GM21528 (cell line): Measurements from ENCODE around the gene GUF1.
A peak's percentile ranks its signal among the peaks of the same experiment; 100 is the strongest.

ENCODE experiments used
- ATAC-seq: cut with Tn5 transposase; IDR thresholded peaks from one replicate; pipeline ENCODE4 v1.9.1; 2021; ENCODE audit warnings: mild to moderate bottlenecking, moderate library complexity; ENCODE audit not compliant: unreplicated experiment, low FRiP score

The GUF1 gene, protein sequence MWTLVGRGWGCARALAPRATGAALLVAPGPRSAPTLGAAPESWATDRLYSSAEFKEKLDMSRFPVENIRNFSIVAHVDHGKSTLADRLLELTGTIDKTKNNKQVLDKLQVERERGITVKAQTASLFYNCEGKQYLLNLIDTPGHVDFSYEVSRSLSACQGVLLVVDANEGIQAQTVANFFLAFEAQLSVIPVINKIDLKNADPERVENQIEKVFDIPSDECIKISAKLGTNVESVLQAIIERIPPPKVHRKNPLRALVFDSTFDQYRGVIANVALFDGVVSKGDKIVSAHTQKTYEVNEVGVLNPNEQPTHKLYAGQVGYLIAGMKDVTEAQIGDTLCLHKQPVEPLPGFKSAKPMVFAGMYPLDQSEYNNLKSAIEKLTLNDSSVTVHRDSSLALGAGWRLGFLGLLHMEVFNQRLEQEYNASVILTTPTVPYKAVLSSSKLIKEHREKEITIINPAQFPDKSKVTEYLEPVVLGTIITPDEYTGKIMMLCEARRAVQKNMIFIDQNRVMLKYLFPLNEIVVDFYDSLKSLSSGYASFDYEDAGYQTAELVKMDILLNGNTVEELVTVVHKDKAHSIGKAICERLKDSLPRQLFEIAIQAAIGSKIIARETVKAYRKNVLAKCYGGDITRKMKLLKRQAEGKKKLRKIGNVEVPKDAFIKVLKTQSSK

DNA sequence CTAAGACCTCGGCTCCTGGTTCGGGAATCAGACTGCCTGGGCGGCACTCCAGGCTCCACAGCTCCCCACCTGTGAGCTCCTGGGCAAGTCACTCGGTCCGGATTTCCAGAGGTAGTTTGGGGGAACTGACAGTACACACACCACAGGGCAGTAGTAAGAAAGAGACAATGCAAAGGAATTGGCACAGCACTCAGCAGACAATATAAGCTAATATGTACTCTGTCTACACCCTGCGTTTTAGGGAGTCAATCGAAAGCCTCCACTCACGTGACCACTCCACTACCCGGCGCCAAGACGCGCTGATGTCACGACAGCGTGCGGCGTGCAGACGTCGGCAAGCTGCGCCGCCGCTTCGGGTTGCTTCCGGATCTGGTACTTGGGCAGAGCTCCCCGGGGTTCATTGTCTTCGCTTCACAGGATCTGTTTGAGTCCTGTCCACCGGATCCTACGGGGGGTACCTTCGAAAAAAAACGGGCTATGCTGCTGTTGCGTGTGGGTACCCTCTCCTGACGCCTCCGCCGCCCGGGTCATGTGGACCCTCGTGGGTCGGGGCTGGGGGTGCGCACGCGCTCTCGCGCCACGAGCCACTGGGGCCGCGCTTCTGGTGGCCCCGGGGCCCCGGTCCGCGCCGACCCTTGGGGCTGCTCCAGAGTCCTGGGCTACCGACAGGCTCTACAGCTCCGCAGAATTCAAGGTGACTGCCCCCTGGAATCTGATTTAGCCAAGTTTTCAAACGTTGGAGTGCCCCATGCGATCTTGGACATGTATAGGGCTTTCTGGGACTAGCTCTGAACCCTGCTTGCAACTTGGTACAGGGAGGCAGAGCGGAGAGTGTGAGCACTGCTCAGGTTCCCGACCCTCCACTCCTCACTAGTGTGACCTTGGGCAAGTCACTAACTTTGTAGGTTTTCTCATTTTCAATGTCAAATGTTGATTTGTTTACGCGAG lies at the start of gene GUF1:
Gene GUF1, plus strand, starts transcription at position 327 of the 948 bp plus-strand sequence. Its CDS starts 203 bp downstream, at position 530.
- peak; percentile 96 for ATAC-seq

DNA sequence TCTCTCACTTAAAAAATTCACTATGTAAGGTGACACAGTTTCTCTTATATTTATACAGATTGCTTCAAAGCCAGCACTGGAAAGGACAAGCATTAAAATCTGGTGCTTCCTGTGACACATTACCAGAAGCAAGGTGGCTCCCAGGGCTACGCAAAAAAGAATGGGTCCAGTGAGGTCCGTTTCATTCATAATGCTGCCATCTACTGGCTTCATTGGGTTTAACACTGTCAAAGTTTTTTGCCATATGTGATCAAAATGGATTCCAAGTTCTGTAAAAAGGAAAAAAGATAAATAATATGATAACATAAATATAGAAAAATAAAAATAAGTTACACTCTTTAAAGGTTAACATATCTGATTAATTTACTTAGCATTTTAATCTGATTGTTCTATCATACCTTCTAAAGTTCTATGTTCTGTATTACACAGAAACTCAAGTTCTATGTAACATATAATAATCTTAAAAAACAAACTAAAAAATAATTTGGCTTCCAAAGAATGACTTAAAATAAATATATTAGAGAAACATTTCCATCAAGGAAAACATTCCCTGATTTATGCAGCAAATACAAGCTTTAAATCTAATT lies 48.8 kb upstream of the GUF1 start:
- ATAC-seq: peak; percentile 97

DNA sequence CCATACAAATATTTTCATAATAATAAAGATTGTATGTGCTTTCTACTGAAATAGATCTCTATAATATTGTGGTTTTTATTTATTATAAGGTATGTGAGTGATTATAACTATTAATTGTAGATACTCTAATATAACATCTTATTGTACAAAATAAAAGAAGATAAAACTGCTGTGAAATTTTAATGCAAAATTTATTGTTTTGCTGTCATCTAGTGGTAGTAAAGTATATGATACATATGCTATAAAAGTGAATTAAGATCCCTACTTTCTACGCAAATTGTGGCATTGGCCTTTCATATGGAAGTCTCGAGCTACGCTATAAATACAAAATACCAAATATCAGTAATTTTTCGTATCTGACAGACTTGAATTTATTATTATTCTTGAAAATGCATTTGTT lies 46.1 kb upstream of the GUF1 start:
- ATAC-seq: no peak

DNA sequence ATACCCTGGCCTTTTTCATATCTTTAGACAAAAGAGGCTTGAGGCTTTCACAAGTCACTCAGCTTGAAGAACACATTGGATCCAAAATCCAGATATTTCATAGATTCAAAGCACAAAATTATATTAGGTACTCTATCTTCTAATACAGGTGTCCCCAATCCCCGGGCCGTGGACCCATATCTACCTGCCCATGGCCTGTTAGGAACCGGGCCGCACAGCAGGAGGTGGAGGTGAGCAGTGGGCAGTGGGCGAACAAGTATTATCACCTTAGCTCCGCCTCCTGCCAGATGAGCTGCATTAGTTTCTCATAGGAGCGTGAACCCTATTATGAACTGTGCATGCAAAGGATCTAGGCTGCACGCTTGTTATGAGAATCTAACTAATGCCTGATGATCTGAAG lies 45.5 kb upstream of the GUF1 start:
- ATAC-seq: no peak

DNA sequence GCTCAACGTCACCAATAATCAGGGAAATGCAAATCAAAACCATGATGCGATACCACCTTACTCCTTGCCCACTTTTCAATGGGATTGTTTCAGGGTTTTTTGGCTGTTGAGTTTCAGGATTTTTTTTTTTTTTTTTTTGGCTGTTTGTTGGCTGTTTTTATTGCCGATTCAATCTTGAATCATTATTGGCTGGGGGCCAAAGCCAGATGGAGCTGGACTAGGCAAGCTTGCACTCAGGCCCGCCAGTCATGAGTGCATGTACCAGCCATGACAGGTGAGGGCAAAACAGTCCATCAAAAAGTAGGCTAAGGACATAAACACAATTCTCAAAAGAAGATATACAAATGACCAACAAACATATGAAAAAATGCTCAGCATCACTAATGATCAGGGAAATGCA lies 40.1 kb upstream of the GUF1 start:
- ATAC-seq: no peak

DNA sequence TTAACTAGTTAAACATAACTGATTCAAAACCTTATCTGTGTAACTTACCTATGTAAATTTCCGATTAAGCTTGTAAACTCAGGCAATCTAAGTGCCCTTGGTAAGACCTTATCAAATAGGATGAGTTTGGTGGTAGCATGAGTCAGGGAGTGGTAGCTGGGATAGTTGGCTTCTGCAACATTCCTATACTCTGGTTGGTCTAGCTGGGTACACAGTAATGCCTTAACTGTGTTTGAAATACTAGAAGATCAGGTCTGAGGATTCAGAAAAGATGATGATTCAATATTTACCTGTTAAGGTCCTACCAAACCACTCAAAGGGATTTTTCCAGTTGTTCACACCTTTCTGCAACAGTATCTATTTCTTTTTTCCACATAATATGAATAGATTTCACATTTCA lies 32.1 kb upstream of the GUF1 start:
- no peak for ATAC-seq

DNA sequence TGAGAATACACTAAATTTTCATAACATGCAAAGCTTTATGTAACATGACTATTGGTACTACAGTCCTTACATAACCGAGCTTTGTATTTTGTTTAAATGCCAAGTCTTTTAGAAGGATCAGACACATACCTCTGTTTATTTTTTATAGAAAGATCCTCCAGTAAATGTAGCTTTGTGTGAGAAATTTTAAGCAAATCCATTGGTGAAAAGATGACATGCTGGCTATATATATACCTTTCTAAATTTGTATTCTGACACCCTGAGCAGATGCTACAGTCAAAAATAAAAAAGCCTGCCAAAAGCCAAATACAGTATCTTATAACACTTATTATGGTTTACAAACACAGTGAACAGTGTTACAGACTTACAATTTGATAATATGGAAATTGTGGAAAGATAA lies 26.8 kb upstream of the GUF1 start, which contains the start of gene YIPF7:
Gene YIPF7, minus strand, starts transcription at position 201 of the 400 bp plus-strand sequence. CDS start 1,525 bp downstream, outside the sequence.
- no peak for ATAC-seq

DNA sequence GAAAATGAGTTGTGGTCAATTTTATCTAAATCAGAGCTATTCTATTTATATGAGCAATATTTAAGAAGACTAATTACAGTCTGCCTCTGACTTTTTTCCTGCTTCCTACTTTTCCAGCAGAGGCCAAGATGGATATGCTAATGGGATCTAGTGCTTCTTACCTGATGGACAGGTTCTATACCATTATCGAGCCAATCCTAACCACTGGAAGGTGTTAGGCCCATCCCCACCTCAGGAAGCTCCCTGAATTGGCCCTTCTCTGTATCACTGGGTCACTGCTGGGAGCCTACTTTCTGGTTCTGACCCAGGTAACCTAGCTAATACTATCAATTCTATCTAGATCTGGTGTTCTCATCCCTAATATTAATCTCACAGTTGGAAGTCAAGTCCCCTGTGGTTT lies 26.2 kb upstream of the GUF1 start:
- no peak for ATAC-seq

DNA sequence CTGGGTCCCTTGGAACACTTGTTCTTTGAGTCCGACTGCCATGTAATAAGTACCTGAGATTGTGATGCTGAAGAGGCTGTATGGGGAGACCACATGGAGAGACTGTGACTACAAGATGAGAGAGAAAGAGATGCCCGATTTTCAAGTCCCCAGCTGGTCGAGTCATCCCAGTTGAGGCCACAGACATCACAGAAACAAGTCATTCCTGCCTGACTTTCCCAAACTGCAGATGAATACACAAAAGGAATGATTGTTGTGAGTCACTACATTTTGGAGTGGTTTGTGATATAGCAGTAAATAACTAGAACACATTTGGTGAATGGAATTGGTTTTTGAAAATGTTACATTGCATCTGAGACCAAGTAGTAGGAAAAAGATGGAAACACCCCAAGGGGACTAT lies 17.8 kb upstream of the GUF1 start:
- ATAC-seq: no peak

DNA sequence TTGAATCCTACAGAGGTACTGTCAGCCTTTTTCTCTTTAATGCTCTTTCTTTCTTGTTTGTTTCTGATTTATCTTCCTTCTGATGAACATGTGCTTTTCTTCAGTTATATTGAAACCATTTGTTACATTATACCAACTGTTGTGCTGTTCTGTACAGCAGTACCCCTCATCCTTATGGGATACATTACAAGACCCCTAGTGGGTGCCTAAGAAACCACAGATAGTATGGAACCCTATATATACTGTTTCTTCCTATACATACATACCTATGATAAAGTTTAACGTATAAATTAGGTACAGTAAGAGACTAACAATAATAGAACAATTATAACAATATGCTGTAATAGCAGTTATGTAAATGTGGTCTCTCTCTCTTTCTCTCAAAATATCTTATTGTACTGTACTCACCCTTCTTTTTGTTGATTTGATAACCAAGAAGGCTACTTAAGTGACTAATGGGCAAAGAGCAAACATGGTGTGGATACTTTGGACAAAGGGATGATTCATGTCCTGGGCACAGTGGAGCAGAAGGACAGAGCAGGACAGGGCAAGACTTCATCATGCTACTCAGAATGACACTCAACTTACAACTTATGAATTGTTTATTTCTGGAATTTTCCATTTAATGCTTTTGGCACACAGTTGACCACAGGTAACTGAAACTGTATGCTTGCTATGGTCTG lies 16.1 kb upstream of the GUF1 start:
- no peak for ATAC-seq

DNA sequence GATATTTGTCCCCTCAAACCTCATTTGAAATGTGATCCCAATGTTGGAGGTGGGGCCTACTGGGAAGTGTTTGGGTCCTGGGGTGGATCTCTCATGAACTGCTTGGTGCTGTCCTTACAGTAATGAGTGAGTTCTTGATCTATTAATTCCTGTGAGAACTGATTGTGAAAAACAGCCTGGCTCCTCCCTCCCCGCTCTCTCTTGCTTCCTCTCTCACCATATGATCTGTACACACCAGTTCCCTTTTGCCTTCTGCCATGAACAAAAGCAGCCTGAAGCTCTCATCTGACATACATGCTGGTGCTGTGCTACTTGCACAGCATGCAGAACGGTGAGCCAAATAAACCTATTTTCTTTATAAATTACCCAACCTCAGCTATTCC lies 15.6 kb upstream of the GUF1 start:
- peak; percentile 56 for ATAC-seq

DNA sequence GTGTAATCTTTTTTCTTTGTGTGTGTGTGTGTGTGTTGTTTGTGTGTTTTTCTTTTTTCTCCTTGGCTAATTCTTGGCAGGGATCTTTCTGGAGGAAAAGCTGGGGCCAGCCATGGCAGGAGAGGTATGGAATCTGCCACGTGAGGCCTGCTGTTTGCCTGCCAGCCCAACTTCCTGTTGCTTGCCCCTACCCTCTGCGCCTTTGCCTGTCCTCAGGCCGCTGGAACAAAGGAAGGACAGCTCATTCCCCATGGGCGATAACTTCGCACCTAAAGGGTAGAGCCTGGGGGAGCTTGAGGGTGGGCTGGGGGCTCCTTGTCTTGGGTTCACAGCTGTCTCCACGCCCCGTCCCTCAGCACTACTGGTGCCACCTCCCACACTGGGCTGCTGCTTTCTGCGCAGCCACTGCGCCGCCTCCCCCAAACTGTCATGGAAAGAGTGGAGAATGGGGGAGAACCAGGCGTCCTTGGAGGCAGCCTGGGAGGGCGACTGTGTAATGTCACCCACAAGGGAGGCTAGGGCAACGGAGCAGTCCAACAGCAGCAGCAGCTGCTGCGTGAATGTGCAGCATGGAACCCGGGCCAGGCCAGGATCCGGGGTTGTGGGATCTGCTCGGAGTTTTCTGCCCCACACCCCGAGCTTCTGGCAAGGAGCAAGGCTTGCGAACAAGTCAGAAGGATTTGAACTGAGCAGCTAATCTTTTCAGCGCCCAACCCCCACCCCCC lies 14.5 kb upstream of the GUF1 start:
- no peak for ATAC-seq

DNA sequence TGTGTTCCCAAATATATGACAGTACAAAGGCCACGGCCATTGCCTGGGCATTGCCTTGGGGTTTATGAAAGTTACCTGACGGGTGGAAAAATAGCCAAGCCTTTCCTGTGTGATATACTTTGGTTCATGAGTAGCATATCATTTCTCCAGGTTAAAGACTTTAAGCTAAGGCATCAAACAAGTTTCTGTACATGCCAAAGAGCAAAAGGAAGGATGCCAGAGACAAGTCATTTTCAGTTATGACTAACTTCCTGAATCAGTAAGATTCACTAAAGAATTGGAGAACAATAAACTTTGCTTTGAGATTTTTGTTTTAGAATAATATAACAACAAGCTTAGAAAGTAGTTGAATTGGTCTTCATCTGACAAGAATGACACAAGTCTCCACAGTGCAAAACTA lies 9.7 kb upstream of the GUF1 start:
- no peak for ATAC-seq

DNA sequence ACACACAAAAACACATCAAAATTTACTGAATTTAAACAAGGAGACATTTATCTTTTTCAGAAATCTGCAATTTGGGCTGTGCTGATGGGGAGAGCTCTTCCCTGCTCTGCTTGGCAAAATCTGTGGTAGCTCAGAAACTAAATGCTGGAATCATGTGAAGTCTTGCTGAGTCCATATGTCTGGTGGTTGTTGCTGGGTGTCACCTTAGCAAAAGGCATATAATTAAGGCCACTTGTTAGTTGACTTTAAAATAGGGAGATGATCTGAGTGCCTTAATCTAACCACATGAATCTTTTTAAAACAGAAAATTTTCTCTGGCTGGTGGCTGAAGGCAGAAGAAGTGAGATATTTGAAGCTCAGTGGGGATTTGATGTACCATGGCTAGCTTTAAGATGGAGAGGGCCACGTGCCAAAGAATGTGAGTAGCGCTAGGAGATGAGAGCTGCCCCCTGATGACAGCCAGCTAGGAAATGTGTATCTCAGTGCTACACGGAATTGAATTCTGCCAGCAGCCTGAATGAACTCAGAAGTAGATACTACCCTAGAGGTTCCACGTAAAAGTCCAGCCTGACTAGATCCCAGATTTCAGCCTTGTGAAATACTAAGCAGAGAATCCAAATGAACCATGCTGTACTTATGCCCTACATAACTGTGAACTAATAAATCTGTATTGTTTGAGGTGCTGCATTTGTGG lies 7.6 kb upstream of the GUF1 start:
- ATAC-seq: no peak

DNA sequence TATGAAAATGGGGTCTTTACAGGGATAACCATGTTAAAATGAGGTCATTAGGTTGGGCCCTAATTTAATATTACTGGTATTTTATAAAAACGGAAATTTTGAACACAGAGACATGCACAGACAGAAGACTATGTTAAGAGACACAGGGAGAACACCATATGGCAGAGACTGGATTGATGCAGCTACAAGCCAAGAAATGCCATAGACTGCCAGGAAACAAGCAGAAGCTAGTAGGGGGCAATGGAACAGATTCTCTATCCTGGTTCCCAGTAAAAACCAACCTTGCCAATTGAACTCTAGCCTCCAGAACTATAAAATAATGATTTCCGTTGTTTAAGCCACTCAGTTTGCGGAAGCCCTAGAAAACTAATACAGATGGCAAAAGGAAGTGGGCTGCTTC lies 6.6 kb upstream of the GUF1 start:
- no peak for ATAC-seq

DNA sequence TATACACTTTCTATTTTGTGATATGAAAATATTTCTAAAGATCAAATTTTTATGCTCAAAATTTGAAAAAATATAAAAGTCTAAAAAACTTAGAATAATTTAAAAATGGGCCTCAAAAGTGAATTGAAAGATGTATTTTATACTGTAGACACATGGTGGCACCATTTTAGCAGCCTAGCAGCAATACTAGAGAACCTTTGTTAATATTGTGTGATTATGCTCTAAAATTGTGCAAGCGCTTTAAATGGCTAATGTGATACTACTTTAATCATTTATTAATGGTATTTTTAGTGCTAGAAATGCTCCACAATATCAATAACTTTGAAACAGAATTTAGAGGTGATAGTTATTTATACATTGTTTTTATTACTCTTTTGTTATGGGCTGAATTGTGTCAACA lies 3.7 kb upstream of the GUF1 start:
- ATAC-seq: no peak

DNA sequence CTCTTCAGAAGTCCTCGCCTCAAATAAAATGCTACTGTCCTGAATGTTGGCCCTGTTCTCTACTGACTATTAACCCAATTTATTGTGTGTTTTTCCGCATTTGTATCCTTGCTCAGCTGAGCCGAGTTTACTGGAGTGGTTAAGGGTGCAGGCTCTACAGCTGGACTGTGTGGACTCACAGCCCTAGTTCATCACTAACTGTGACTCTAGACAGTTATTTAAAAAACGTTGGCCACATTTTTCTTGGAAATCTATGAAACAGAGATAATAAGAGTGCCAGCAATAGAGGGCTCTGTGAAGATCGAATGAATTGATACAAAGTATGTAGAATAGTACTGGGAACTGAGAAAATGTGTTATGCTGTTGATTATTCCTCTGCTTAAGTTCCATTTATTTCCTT lies 2.9 kb upstream of the GUF1 start:
- no peak for ATAC-seq

DNA sequence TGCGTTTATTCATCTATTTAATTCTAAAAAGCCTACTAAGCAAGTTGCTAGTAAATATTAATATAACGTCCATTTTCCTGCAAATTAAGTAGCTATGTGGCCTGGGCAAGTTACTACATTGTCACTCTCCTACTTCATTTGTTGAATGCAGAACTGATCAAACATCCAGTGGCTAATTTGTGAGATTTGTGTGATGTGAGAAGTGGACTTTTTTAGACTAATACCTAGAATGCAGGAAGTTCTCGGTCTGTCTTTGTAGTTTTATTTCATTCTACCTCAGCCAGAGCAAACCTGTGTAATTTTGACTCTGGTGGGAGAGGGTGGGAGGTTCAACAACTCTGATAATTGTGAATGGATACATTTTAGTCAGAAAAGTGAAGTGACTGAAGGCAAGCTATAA lies 840 bp downstream of the GUF1 start:
- peak; percentile 4 for ATAC-seq

DNA sequence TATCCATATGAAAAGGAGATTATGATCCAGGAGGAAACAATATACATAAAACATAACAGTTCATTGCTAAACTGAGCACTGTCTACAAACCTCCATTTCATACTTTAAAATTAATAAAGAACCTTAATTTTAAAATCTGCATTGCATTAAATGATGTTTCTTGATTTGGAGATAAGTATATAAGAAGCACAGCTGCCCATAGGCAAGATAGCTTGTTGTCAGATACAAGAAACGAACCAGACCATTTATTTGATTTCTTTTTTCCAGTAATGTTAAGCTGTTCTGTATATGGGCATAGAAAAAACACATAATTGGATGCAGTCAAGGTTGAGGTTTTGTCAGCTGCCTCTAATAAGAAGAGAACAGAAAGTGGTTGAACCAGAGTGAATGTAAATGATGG lies 6.4 kb downstream of the GUF1 start:
- no peak for ATAC-seq
